Measurements from ENCODE around the gene OR13C5.
"Not testable (repeated sequence)": the region's sequence is repeated elsewhere in the genome, so short reads cannot be mapped to it uniquely, and the experiment has no call there.

OR13C5 gene, protein sequence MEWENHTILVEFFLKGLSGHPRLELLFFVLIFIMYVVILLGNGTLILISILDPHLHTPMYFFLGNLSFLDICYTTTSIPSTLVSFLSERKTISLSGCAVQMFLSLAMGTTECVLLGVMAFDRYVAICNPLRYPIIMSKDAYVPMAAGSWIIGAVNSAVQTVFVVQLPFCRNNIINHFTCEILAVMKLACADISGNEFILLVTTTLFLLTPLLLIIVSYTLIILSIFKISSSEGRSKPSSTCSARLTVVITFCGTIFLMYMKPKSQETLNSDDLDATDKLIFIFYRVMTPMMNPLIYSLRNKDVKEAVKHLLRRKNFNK

DNA sequence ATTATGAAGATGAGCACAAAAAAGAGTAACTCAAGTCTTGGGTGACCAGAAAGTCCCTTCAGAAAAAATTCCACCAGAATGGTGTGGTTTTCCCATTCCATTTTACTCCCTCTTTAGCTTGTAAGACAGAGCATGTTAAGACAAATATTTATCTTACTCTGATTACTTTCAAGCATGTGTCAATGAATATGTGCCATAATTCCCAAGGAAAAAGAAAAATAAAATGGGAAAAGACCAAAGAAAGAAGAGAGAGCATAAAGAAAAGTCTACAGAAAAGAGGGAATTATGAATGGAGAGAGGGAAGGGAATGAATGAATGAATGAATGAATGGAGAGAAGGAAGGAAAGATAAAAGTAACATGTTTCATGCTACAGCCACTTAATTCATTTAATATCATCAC is at the start of gene OR13C5:
Gene OR13C5, minus strand, starts transcription at position 101 of the 400 bp plus-strand sequence. Its CDS starts 0 bp downstream, at position 101.
- DNase-seq, result not testable (repeated sequence)

DNA sequence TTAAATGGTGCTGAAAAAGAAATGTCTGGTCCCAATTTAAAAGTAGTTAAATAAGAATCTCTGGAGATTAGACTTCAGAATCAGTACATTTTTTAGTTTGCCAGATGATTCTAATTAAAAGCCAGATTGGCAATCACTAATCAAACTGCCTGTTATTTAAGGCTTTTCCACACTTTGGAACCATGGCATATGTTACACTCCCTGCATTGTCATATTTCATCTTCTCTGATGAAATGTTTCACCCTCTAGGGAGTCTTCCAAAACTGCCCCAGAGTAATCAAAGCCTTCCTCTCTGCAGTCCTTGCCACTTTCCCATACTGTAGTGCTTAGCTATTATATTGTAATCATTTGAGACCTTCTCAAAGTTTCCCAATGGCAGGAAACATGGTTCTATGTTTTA is 36.2 kb upstream of the OR13C5 start:
- no peak for DNase-seq

DNA sequence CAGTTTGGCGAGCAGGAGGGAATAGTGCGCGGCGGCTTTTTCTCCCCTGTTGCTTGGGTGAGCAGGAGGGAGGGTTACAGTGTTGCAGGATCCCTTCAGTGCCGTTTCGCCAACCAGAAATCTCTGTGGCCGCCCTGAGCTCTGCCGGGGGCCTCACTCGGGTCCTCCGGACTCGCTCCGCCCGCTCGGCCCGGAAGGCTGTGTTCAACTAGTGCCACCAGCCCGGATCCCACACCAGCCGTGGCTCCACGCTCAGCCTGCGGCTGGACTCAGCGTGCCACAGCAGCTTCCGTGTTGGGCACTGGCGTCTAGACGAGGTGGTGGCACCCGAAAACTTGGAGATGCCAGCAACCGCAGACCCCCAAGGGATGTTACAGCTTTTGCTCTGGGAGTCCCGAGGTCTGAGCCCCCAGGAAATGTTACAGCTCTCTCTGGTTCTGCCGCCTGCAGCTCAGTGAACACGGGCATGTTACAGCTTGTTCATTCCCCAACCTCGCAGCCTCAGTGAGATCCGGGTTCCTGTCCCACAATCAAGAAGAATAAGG is 34.8 kb upstream of the OR13C5 start:
- DNase-seq, result no peak

DNA sequence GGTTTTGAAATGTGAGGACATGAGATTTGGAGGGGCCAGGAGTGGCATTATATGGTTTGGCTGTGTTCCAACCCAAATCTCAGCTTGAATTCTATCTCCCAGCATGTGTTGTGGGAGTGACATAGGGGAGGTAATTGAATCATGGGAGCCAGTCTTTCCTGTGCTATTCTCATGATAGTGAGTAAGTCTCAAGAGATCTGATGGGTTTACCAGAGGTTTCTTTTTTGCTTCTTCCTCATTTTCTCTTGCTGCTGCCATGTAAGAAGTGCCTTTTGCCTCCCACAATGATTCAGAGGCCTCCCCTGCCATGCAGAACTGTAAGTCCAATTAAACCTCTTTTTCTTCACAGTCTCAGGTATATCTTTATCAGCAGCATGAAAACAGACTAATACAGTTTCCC is 26.8 kb upstream of the OR13C5 start:
- not testable (repeated sequence) for DNase-seq

DNA sequence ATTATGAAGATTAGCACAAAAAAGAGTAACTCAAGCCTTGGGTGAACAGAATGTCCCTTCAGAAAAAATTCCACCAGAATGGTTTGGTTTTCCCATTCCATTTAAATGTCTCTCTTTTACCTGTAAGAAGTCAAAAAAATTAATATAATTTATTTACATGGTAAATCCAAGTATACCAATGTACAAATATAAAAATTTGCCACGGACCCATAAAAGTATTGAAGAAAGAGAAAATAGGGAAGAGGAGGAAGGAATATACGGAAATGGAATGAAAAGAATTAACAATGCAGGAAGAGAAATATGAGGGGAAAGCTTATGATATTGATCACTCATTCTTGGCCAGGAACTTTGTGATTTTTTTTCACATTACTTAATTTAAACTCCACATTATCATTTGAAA is 18.9 kb upstream of the OR13C5 start, which contains the start of gene OR13C9:
Gene OR13C9, minus strand, starts transcription at position 101 of the 400 bp plus-strand sequence. Its CDS starts 0 bp downstream, at position 101.
- no peak for DNase-seq

DNA sequence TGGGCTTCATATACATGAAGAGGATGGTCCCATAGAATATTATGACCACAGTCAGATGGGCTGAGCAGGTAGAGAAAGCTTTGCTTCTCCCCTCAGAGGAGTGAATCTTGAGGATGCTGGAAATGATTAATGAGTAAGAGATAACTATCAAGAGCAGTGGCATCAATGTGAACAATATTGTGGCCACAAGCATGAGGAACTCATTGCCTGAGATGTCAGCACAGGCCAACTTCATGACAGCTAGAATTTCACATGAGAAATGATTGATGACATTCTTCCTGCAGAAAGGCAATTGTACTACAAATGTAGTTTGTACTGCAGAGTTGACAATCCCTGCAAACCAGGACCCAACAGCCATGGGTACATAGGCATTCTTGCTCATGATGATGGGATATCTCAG is 18.2 kb upstream of the OR13C5 start:
- DNase-seq, result no peak

DNA sequence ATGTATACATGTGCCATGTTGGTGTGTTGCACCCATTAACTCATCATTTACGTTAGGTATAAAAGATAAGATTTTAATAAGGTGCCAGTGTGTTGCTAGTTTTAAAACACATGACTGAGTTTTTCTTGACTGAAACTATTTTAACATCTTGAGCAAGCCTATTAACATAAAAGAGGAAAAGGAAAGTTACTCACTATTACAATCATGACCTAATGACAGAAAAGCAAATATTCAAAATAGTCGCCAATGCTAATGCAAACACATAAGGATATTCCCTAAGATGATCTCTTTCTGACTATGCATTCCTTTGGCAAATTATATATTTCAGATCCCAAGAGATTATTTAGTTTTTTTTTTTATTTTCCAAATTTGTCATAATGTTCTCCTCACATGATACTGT is 12.0 kb upstream of the OR13C5 start:
- DNase-seq, result no peak

DNA sequence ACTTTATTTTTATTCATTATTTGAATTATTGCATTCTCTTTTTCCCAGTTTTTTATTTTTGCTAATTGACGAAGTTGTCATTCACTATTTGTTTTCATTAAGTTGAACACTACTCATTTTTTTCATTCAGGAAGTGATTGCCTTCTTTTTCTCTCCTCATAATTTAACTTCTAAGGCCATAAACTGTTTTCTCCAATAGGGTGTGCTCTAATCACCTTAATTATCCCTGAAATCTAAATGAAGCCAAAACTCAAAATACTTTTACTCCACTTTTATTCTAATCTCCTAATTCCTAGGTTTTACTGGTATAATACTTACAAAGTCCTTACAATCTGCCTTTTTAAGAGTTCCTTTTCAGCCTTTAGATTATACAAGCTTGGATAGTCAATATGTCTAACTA is 9.1 kb upstream of the OR13C5 start:
- DNase-seq, result no peak

DNA sequence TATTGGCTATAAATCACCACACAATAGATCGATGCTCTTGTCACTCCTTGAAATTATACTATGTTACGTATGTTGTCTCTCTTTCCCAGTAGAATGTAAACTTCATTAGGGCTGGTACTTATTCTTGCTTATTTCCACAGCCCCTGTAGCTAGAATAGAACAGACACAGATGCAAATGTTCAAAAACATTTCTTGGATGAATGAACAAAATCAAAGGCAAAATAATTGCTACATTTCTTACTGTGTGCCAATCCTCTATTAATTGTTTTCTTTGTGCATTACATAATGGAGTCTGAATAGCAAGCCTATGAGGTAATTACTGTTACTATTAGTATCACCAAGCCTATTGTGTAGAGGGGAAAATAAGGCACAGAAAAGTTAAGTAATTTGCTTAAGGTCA is 6.9 kb upstream of the OR13C5 start:
- no peak for DNase-seq

DNA sequence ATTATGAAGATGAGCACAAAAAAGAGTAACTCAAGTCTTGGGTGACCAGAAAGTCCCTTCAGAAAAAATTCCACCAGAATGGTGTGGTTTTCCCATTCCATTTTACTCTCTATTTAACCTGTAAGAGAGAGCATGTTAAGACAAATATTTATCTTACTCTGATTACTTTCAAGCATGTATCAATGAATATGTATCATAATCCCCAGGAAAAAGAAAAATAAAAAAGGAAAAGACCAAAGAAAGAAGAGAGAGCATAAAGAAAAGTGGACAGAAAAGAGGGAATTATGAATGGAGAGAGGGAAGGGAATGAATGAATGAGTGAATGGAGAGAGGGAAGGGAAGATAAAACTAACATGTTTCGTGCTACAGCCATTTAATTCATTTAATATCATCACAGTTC is 6.3 kb upstream of the OR13C5 start, which contains the start of gene OR13C2:
Gene OR13C2, minus strand, starts transcription at position 101 of the 400 bp plus-strand sequence. Its CDS starts 0 bp downstream, at position 101.
- DNase-seq, result not testable (repeated sequence)

DNA sequence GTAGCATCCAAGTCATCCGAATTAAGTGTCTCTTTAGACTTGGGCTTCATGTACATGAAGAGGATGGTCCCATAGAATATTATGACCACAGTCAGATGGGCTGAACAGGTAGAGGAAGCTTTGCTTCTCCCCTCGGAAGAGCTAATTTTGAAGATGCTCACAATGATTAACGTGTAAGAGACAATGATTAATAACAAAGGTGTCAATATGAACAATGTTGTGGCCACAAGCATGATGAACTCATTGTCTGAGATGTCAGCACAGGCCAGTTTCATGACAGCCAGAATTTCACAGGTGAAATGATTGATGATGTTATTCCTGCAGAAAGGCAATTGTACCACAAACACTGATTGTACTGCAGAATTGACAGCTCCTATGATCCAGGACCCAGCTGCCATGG is 5.6 kb upstream of the OR13C5 start:
- no peak for DNase-seq

DNA sequence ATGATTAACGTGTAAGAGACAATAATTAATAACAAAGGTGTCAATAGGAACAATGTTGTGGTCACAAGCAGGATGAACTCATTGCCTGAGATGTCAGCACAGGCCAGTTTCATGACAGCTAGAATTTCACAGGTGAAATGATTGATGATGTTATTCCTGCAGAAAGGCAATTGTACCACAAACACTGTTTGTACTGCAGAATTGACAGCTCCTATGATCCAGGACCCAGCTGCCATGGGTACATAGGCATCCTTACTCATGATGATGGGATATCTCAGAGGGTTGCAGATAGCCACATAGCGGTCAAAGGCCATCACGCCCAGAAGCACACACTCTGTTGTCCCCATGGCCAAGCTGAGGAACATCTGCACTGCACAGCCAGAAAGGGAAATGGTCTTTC is 464 bp downstream of the OR13C5 start:
- not testable (repeated sequence) for DNase-seq

DNA sequence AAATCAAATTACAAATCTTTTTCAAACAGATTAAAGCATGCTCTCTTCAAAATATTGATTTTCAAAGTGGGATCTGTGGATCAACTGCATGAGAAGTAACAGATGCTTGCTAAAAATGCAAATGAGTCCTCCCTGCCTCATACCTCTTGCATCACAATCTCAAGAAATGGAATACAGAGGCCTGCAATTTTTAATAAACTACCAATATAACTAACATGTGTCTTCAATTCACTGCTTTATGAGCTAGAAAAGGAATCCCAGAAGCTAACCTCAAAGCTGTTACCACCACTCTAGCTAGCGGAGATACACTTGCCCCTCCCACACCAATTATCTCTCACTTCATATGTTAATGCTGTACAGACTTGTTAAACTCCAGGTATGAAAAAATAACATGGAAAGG is 9.6 kb downstream of the OR13C5 start:
- DNase-seq, result no peak

DNA sequence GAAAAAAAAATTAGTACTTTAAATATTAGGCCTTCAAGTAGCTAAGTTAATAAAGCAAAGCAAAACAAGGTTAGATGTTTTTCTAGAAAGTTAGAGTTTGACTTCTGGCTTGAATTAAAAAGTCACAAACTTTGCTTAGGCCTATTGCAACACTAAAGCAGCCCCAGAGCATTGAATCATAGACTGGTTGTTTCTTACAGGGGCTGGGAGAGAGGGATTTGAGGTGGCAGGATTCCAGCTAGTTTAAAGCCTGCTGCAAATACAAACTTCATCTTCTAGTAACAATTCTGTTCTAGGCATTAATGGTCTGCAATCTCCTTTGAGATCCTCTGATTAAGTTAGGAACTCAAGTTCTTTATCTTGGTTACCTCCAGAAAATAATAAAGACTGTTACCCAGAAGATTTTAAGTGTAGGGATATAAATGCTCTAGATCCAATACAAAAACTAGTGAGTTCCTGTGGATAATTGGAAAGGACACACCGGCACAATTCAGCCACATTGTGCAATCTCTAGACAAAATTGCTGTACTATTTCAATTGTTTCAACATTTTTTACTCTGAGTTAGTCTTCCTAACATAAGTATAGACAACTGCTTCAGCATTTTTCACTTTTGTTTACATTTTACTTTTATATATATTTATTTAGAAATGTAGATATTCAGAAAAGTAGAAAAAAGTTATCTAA is 12.6 kb downstream of the OR13C5 start:
- DNase-seq, result no peak

DNA sequence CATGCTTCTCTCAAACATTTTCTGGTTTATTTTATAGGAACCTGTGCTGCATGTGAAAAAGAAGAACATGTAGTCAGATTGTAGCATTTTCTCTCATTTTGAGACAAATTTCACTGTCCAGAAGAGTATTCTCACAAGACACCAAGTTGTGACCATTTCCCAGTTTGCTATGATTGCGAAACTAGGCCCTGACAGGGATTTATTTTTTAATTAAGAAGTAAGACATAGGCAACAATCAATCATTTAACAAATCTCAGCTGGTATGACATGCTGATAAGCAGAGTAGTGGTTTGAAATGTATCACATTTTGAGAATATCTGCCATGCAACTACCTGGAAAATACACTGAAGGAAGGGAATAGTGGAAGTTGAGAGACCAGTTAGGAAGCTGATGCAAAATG is 18.7 kb downstream of the OR13C5 start:
- DNase-seq, result no peak

DNA sequence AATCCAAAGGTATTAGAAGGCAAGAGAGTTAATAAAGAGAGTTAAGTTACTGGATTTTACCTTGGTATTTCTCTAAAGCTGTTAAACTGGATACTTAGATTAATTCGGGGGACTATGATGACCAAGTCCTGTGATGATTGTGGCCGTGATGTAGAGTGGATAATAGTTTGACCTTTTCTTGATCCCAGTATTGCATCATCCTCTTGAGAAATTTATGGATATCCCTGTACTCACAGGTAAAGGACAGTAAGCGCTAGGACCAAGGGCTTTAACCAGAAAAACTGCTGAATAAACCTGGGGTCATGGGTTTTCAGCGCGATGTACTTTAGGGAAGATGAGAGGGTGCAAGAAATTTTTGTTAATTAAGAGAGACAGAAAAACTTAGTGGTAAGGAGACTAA is 21.9 kb downstream of the OR13C5 start:
- no peak for DNase-seq

DNA sequence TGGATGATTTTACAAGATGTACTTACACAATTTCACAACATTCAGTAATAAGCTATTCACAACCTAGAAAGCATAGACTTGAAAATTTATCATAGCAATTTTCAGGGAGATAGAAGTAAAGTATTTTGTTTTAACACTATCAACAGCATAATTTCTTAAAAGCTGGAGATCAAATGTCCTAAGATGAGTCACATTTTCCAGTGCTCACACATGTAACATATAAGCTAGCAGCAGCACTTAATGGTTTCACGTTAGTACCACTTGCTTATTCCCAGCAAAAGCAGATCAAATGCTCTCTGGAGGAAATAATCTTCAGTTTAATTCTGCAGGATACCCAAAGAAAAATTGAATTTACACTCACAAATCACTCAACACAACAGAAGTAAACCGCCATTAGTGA is 23.8 kb downstream of the OR13C5 start:
- DNase-seq, result no peak

DNA sequence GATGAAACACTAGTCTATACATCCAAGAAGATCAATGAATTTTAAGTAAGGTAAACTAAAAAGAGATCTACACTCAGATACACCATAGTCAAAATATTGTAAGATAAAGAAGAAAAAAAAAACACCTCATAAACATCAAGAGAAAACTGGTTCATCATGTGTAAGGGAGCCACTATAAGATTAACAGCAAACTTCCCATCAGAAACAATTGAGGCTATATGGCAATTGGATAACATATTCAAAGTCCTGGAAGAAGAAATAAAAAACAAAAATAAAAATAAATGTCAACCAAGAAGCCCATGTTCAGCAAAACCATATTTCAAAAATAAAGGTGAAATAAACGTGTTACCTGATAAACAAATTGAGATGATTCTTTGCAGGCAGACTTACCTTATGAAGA is 26.6 kb downstream of the OR13C5 start:
- DNase-seq, result no peak

DNA sequence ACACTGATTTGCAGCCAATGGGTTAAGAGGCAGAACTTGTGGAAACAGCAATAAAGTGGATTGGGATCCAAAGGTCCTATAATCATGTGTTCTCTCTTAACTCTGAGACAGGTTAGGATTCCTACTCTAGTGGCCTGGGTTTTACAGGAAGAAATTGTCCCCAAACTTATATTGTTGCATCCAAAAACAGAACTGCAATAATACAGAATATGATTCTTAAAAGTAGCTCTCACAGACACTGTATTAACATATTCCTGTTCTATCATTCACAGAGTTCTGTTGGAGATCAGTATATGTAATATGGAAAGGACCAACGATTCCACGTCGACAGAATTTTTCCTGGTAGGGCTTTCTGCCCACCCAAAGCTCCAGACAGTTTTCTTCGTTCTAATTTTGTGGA is 30.3 kb downstream of the OR13C5 start, which contains the start of gene OR13C8:
Gene OR13C8, plus strand, starts transcription at position 301 of the 400 bp plus-strand sequence. Its CDS starts 0 bp downstream, at position 301.
- no peak for DNase-seq

DNA sequence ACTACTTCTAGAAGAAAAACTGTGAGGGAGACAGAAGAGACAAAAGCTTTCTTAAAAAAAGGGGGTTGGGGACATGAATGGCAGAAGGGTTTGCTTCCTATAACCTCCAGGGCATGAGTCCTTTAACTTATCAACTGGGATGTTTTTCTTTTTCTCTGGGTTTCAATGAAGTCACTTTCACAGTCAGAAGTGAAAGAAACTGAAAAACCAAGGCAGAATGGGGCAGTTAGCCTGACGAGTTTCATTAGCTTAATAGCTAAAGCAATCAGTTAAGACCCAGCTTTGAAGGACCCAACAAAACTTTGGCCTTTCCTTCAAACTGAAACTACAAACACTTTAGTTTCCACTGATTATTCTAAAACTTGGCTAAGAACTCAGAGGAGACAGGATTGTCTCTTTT is 34.9 kb downstream of the OR13C5 start:
- DNase-seq, result no peak

DNA sequence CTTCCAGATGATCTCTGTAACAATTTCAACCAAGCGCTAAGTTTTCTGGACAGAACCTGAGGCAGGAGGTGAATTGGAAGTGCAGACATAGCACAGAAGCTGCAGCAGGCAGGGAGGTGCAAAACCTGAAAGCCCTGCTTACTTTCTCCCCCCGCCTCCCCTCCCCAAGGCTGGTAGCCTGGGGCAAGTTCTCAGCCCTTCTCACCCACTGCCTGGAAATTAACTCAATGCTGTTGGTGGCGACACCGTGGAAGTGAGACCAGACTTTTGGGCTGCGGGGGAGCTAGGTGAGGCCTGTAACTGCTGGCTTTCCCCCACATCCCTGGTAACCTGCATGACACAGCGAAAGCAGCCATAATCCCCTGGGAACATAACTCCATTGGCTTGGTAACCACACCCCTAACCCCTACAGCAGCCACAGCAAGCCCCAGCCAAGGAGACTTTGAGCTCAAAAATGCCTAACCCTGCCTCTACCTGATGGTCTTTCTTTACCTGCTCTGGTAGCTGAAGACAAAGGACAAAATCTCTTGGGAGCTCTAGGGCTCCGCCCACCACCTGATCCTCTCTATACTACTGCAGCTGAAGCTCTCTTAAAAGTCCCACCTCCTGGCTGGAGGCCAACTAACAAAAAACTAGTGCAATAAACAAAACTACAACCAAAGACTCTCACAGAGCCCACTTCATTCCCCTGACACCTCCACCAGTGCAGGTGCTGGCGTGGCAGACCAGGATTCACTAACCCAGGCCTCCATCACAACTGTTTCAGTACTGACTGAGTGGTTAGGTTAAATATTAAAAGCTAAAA is 42.2 kb downstream of the OR13C5 start:
- no peak for DNase-seq

DNA sequence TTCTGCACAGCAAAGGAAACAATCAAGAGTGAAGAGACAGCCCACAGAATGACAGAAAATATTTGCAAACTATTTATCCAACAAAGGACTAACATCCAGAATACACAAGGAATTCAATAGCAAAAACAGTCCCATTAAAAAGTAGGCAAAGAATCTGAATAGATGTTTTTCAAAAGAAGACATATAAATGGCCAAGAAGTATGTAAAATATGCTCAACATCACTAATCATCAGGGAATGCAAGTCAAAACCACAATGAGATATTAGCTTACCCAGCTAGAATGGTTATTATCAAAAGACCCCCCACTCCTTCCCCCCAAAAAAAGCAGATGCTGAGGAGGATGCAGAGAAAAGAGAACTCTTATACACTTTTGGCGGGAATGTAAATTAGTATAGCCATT is 43.7 kb downstream of the OR13C5 start:
- no peak for DNase-seq

All from amygdala (tissue), 56 donors.